ENCODE results near the gene OPALIN. TPM values are rescaled to one million over a fixed set of nuclear protein-coding genes. Genes with fewer than 3 reads are reported as not detected.

The OPALIN gene
- total RNA-seq, 2 donors from 2014 or later: not detected

- TF ChIP-seq CTCF (IDR thresholded peaks at IDR 0.05): no peak
- no peak for ATAC-seq (ENCODE audit: insufficient number of reproducible peaks, low FRiP score, low read depth)
Measured at GRCh38 chr10:96389785-96390184, 31.0 kb upstream of the OPALIN start.

GRCh38 chr10:96387601-96388000 lies 28.8 kb upstream of the OPALIN start:
- H3K9me3 ChIP-seq: no peaks in the 10 kb centered on the region
- DNase-seq (ENCODE audit: low spot score) (no peak), ATAC-seq (ENCODE audit: insufficient number of reproducible peaks, low FRiP score, low read depth) (no peak)
- H3K27ac ChIP-seq: no peak overlapping the region
- no peaks in the 10 kb centered on the region for H3K36me3 ChIP-seq
- no peaks in the 10 kb centered on the region for H3K27me3 ChIP-seq (replicated peaks; ENCODE audit: insufficient read depth)
- H3K4me3 ChIP-seq: no peak overlapping the region
- TF ChIP-seq CTCF (IDR thresholded peaks at IDR 0.05): no peak
- H3K4me1 ChIP-seq (ENCODE audit: control insufficient read depth in 1 of 2, low read depth in 2 of 2): peaks cover 8 to 15% of the 10 kb centered on the region in 2 donors

More at GRCh38 chr10:96389785-96390184, 31.0 kb upstream of the OPALIN start:
- H3K27ac ChIP-seq: no peak overlapping the region
- H3K4me1 ChIP-seq (ENCODE audit: control insufficient read depth in 1 of 2, low read depth in 2 of 2): peaks cover 8 to 15% of the 10 kb centered on the region in 2 donors
- H3K4me3 ChIP-seq: no peak overlapping the region
- H3K9me3 ChIP-seq: no peaks in the 10 kb centered on the region
- no peak for DNase-seq (ENCODE audit: low spot score)
- no peaks in the 10 kb centered on the region for H3K36me3 ChIP-seq
- H3K27me3 ChIP-seq (replicated peaks; ENCODE audit: insufficient read depth): no peaks in the 10 kb centered on the region

- no peak for DNase-seq (ENCODE audit: low spot score)
- H3K36me3 ChIP-seq: no peaks in the 10 kb centered on the region
- no peak overlapping the region for H3K27ac ChIP-seq
- no peak for TF ChIP-seq CTCF (IDR thresholded peaks at IDR 0.05)
- no peaks in the 10 kb centered on the region for H3K9me3 ChIP-seq
- H3K4me1 ChIP-seq (ENCODE audit: control insufficient read depth in 1 of 2, low read depth in 2 of 2): peaks cover 8 to 15% of the 10 kb centered on the region in 2 donors
- H3K27me3 ChIP-seq (replicated peaks; ENCODE audit: insufficient read depth): no peaks in the 10 kb centered on the region
- ATAC-seq (ENCODE audit: insufficient number of reproducible peaks, low FRiP score, low read depth): no peak
- H3K4me3 ChIP-seq: no peak overlapping the region
Measured at GRCh38 chr10:96387161-96387560, 28.4 kb upstream of the OPALIN start.

- no peak for TF ChIP-seq CTCF (IDR thresholded peaks at IDR 0.05)
- Histone ChIP-seq H3K4me1 (ENCODE audit: control insufficient read depth in 1 of 2, low read depth in 2 of 2) (peaks cover 3 to 4% of the 10 kb centered on the region in 2 donors), H3K27me3 (replicated peaks; ENCODE audit: insufficient read depth) (no peaks in the 10 kb centered on the region), H3K36me3 (no peaks in the 10 kb centered on the region), H3K9me3 (no peaks in the 10 kb centered on the region), H3K4me3 (no peak overlapping the region), H3K27ac (no peak overlapping the region)
- no peak for DNase-seq (ENCODE audit: low spot score)
- no peak for ATAC-seq (ENCODE audit: insufficient number of reproducible peaks, low FRiP score, low read depth)
Measured at GRCh38 chr10:96384506-96384905, 25.7 kb upstream of the OPALIN start.

GRCh38 chr10:96380821-96381220 lies 22.0 kb upstream of the OPALIN start:
- no peak for ATAC-seq (ENCODE audit: insufficient number of reproducible peaks, low FRiP score, low read depth)
- Histone ChIP-seq H3K9me3 (no peaks in the 10 kb centered on the region), H3K4me1 (ENCODE audit: control insufficient read depth in 1 of 2, low read depth in 2 of 2) (no peaks in the 10 kb centered on the region), H3K27ac (no peak overlapping the region), H3K4me3 (no peak overlapping the region), H3K36me3 (no peaks in the 10 kb centered on the region), H3K27me3 (replicated peaks; ENCODE audit: insufficient read depth) (no peaks in the 10 kb centered on the region)
- no peak for DNase-seq (ENCODE audit: low spot score)
- no peak for TF ChIP-seq CTCF (IDR thresholded peaks at IDR 0.05)
